Panc1 (cell line): Measurements from ENCODE around the gene OR2T4. TPM values are rescaled to one million over a fixed set of nuclear protein-coding genes. Genes with fewer than 3 reads are reported as not detected.

Experiments used
- ATAC-seq: fragments of 200-7000 bp; cut with Tn5 transposase; 2 replicates; pipeline ENCODE4 v1.9.1; 2020; ENCODE audit warnings: mild to moderate bottlenecking, moderate library complexity
- Bru-seq: library from RNA; stranded (reverse); fragments of 400-500 nt; gene quantifications from one replicate; lab custom pipeline; 2021; lab: Mats Ljungman, UMichigan
- BruChase-seq, 2 experiments: library from RNA; stranded (reverse); fragments of 400-500 nt; gene quantifications; one replicate each; lab custom pipeline; 2021; lab: Mats Ljungman, UMichigan
- BruUV-seq: library from RNA; stranded (reverse); fragments of 400-500 nt; replicated peaks from 2 replicates; lab custom pipeline; 2021; lab: Mats Ljungman, UMichigan
- CTCF ChIA-PET: fragments of 300-600 bp; sonication (Branson Sonifier 250); formaldehyde crosslinking; loops from one replicate; lab custom pipeline; 2022; ENCODE audit warnings: antibody characterized with exemption; lab: Charles Lee
- POLR2A ChIA-PET: fragments of 300-600 bp; sonication (Branson Sonifier 250); formaldehyde crosslinking; loops from one replicate; lab custom pipeline; 2022; ENCODE audit warnings: antibody characterized with exemption; lab: Charles Lee
- DNase-seq: peaks from one replicate; pipeline ENCODE4 v3.0.0-alpha.2; 2010; ENCODE audit warnings: low read depth, low spot score
- H3K27ac ChIP-seq: 2 replicates; pipeline ENCODE4 v1.5.1; 2011; ENCODE audit warnings: mild to moderate bottlenecking, low read length, inconsistent platforms
- H3K27me3 ChIP-seq: fragments of 200-500 bp; sonication (Bioruptor generic); 2 replicates; pipeline ENCODE4 v1.6.0; 2014; ENCODE audit warnings: low read length, inconsistent platforms; ENCODE audit not compliant: control insufficient read depth, insufficient read depth
- H3K36me3 ChIP-seq: fragments of 200-500 bp; sonication (Bioruptor generic); 2 replicates; pipeline ENCODE4 v1.5.1; 2014; ENCODE audit warnings: inconsistent platforms, mild to moderate bottlenecking, low read length, moderate library complexity; ENCODE audit not compliant: control insufficient read depth, insufficient read depth
- H3K4me1 ChIP-seq: 2 replicates; pipeline ENCODE4 v1.5.1; 2011; ENCODE audit warnings: inconsistent platforms, mild to moderate bottlenecking, low read length, moderate library complexity; ENCODE audit not compliant: control insufficient read depth, insufficient read depth
- H3K4me3 ChIP-seq, 2 experiments: 2 replicates each; pipeline ENCODE4 v1.5.1; 2011 to 2012; ENCODE audit warnings: low read depth in 2 of 2, low read length in 2 of 2, mild to moderate bottlenecking in 2 of 2, inconsistent platforms in 1 of 2, moderate library complexity in 1 of 2
- H3K9me3 ChIP-seq: fragments of 200-500 bp; sonication (Bioruptor generic); 2 replicates; pipeline ENCODE4 v1.5.1; 2014; ENCODE audit warnings: low read depth, mild to moderate bottlenecking, inconsistent platforms, low read length, moderate library complexity; ENCODE audit not compliant: control insufficient read depth, insufficient read depth
- POLR2AphosphoS5 ChIP-seq: IDR thresholded peaks from 2 replicates; pipeline ENCODE4 v1.6.1; 2012; ENCODE audit warnings: mild to moderate bottlenecking, low read depth, low read length, moderate library complexity
- REST ChIP-seq, 2 experiments: IDR thresholded peaks; 2 replicates each; pipeline ENCODE4 v1.6.1; 2011 to 2012; ENCODE audit warnings: low read depth in 2 of 2, control low read depth in 1 of 2, low read length in 1 of 2, mild to moderate bottlenecking in 1 of 2, moderate library complexity in 1 of 2; ENCODE audit not compliant: insufficient read depth in 1 of 2
- SIN3A ChIP-seq: IDR thresholded peaks from 2 replicates; pipeline ENCODE4 v1.6.1; 2012; ENCODE audit warnings: low read depth, mild to moderate bottlenecking, low read length, moderate library complexity, borderline replicate concordance; ENCODE audit not compliant: insufficient read depth
- TCF7L2 ChIP-seq: IDR thresholded peaks from 2 replicates; pipeline ENCODE4 v1.6.1; 2011; ENCODE audit warnings: mild to moderate bottlenecking, low read depth, low read length, inconsistent platforms
- in situ Hi-C: cut with HindIII; loops from 2 replicates; pipeline ENCODE4 v1.10.0; 2016; ENCODE audit warnings: low sequenced_read_pairs, low pct_unique_long_range_greater_than_20kb
- intact Hi-C: fragments of 100-400 bp; cut with micrococcal nuclease; formaldehyde crosslinking; loops from one replicate; pipeline ENCODE4 v1.10.0; 2022; ENCODE audit not compliant: unreplicated experiment
- long read RNA-seq: library from polyadenylated mRNA; unstranded; transcript quantifications from one replicate; pipeline ENCODE4 v2.0.0, GENCODE V29; 2021; ENCODE audit not compliant: unreplicated experiment
- polyA plus RNA-seq: library from polyadenylated mRNA; unstranded; fragments of >200 nt; gene quantifications from one replicate; pipeline ENCODE4 v1.2.1, GENCODE V29; 2012; ENCODE audit warnings: missing spikeins; ENCODE audit not compliant: insufficient read length
- total RNA-seq: library from RNA; stranded (reverse); gene quantifications from one replicate; pipeline ENCODE4 v1.2.1, GENCODE V29; 2021; ENCODE audit not compliant: unreplicated experiment
- TF ChIP-seq, protein P1 (sequence below): fragments of 450-650 bp; IDR thresholded peaks from 2 replicates; pipeline ENCODE4 v1.5.1; 2017; ENCODE audit warnings: mild to moderate bottlenecking

OR2T4 gene, protein sequence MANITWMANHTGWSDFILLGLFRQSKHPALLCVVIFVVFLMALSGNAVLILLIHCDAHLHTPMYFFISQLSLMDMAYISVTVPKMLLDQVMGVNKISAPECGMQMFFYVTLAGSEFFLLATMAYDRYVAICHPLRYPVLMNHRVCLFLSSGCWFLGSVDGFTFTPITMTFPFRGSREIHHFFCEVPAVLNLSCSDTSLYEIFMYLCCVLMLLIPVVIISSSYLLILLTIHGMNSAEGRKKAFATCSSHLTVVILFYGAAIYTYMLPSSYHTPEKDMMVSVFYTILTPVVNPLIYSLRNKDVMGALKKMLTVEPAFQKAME
- total RNA-seq (not detected), Bru-seq, nascent RNA (not detected), BruChase-seq, experiment 1, labeled RNA remaining after a 2-hour chase (not detected), BruChase-seq, experiment 2, labeled RNA remaining after a 6-hour chase (not detected)
- not detected for polyA plus RNA-seq
- long read RNA-seq = 0 reads

GRCh38 chr1:248361121-248361715, at the start of gene OR2T4:
OR2T4 (plus strand) TSS chr1:248361665; CDS start chr1:248361665, 0 bp downstream.
- H3K4me3 ChIP-seq = no peak within 1 kb of the TSS
- intact Hi-C loops = no loop called here
- BruUV-seq = no TSS peak
- no peaks in the 10 kb centered on the region for H3K4me1 ChIP-seq
- H3K36me3 ChIP-seq = no peaks in the 10 kb centered on the region
- no peak for ATAC-seq
- ChIA-PET POLR2A (no interaction called here), CTCF (no interaction called here)
- no peaks in the 10 kb centered on the region for H3K27me3 ChIP-seq
- H3K27ac ChIP-seq = no peak within 1 kb of the TSS
- no peak for DNase-seq
- no peak for TF ChIP-seq REST (IDR thresholded peaks at IDR 0.05; ENCODE audit: insufficient read depth in 1 of 2, low read depth in 2 of 2, low read length in 1 of 2)
- TF ChIP-seq, protein P1, sequence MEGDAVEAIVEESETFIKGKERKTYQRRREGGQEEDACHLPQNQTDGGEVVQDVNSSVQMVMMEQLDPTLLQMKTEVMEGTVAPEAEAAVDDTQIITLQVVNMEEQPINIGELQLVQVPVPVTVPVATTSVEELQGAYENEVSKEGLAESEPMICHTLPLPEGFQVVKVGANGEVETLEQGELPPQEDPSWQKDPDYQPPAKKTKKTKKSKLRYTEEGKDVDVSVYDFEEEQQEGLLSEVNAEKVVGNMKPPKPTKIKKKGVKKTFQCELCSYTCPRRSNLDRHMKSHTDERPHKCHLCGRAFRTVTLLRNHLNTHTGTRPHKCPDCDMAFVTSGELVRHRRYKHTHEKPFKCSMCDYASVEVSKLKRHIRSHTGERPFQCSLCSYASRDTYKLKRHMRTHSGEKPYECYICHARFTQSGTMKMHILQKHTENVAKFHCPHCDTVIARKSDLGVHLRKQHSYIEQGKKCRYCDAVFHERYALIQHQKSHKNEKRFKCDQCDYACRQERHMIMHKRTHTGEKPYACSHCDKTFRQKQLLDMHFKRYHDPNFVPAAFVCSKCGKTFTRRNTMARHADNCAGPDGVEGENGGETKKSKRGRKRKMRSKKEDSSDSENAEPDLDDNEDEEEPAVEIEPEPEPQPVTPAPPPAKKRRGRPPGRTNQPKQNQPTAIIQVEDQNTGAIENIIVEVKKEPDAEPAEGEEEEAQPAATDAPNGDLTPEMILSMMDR = no peak
- TF ChIP-seq POLR2AphosphoS5 = no peak
- no peak for TF ChIP-seq TCF7L2
- no peak for TF ChIP-seq SIN3A
- in situ Hi-C loops = no loop called here
- H3K9me3 ChIP-seq = no peaks in the 10 kb centered on the region

GRCh38 chr1:248316796-248317195, 44.7 kb upstream of the OR2T4 start:
- Histone ChIP-seq H3K9me3 (no peaks in the 10 kb centered on the region), H3K36me3 (no peaks in the 10 kb centered on the region), H3K27ac (no peak overlapping the region), H3K27me3 (no peaks in the 10 kb centered on the region), H3K4me1 (no peaks in the 10 kb centered on the region), H3K4me3 (no peak overlapping the region)
- TF ChIP-seq SIN3A = no peak
- TF ChIP-seq POLR2AphosphoS5 = no peak
- TF ChIP-seq, protein P1 = no peak
- CTCF ChIA-PET = no interaction called here
- POLR2A ChIA-PET = no interaction called here
- in situ Hi-C loops = no loop called here
- ATAC-seq (no peak), DNase-seq (no peak)
- intact Hi-C loops = no loop called here
- BruUV-seq = no TSS peak
